GM23338 (cell line): Measurements from ENCODE around the gene CFI. TPM values are rescaled to one million over a fixed set of nuclear protein-coding genes. Genes with fewer than 3 reads are reported as not detected.
A peak's percentile ranks its signal among the peaks of the same experiment; 100 is the strongest.

ENCODE experiments used
- ATAC-seq: fragments of 200-7000 bp; cut with Tn5 transposase; 3 replicates; pipeline ENCODE4 v1.9.1; 2020
- DNase-seq: peaks from one replicate; pipeline ENCODE4 v3.0.0-alpha.2; 2015; ENCODE audit warnings: low spot score
- H2AFZ ChIP-seq: fragments of 200-600 bp; sonication (generic); 2 replicates; pipeline ENCODE4 v1.8.0; 2016; ENCODE audit warnings: antibody characterized with exemption, mild to moderate bottlenecking, moderate library complexity
- H3F3A ChIP-seq: fragments of 200-600 bp; sonication (generic); replicated peaks from 2 replicates; pipeline ENCODE4 v1.8.0; 2017; ENCODE audit warnings: antibody characterized with exemption, mixed run types, low read depth
- H3K27ac ChIP-seq: fragments of 200-600 bp; sonication (generic); 2 replicates; pipeline ENCODE4 v1.6.1; 2016; ENCODE audit warnings: low read depth
- H3K27me3 ChIP-seq: fragments of 200-600 bp; sonication (generic); 2 replicates; pipeline ENCODE4 v1.8.0; 2016; ENCODE audit warnings: mild to moderate bottlenecking, mixed run types, moderate library complexity; ENCODE audit not compliant: insufficient read depth
- H3K36me3 ChIP-seq: fragments of 200-600 bp; sonication (generic); 2 replicates; pipeline ENCODE4 v1.8.0; 2016; ENCODE audit warnings: mild to moderate bottlenecking; ENCODE audit not compliant: insufficient read depth
- H3K4me1 ChIP-seq: fragments of 200-600 bp; sonication (generic); 2 replicates; pipeline ENCODE4 v1.8.0; 2016; ENCODE audit warnings: mild to moderate bottlenecking, moderate library complexity; ENCODE audit not compliant: insufficient read depth
- H3K4me2 ChIP-seq: fragments of 200-600 bp; sonication (generic); 2 replicates; pipeline ENCODE4 v1.7.1; 2017; ENCODE audit warnings: mixed run types
- H3K4me3 ChIP-seq: fragments of 200-600 bp; sonication (generic); 2 replicates; pipeline ENCODE4 v1.6.1; 2016; ENCODE audit warnings: mixed run types
- H3K79me2 ChIP-seq: fragments of 200-600 bp; sonication (generic); replicated peaks from 2 replicates; pipeline ENCODE4 v1.8.0; 2017; ENCODE audit warnings: mild to moderate bottlenecking; ENCODE audit not compliant: insufficient read depth
- H3K9me2 ChIP-seq: fragments of 200-600 bp; sonication (generic); 2 replicates; pipeline ENCODE4 v1.8.0; 2017; ENCODE audit not compliant: insufficient read depth
- H4K20me1 ChIP-seq: fragments of 200-600 bp; sonication (generic); replicated peaks from 2 replicates; pipeline ENCODE4 v1.8.0; 2017; ENCODE audit warnings: mild to moderate bottlenecking; ENCODE audit not compliant: insufficient read depth
- H3K27ac Mint-ChIP-seq: 2 replicates; pipeline ENCODE4 v1.8.0; 2020; ENCODE audit warnings: inconsistent platforms, mild to moderate bottlenecking, moderate library complexity, mixed read lengths
- H3K27me3 Mint-ChIP-seq: 3 replicates; pipeline ENCODE4 v1.8.0; 2022; ENCODE audit warnings: low read depth, mild to moderate bottlenecking, moderate library complexity, mixed read lengths, inconsistent platforms; ENCODE audit not compliant: insufficient read depth, poor library complexity
- H3K36me3 Mint-ChIP-seq: 3 replicates; pipeline ENCODE4 v1.8.0; 2021; ENCODE audit warnings: low read depth, mild to moderate bottlenecking, inconsistent platforms, moderate library complexity, mixed read lengths
- H3K4me1 Mint-ChIP-seq: 3 replicates; pipeline ENCODE4 v1.8.0; 2020; ENCODE audit warnings: mild to moderate bottlenecking, inconsistent platforms, mixed read lengths
- H3K4me3 Mint-ChIP-seq: 3 replicates; pipeline ENCODE4 v1.8.0; 2021; ENCODE audit warnings: moderate library complexity, mild to moderate bottlenecking, inconsistent platforms, mixed read lengths
- H3K9me3 Mint-ChIP-seq: 3 replicates; pipeline ENCODE4 v1.8.0; 2020; ENCODE audit warnings: moderate library complexity, mild to moderate bottlenecking, inconsistent platforms, mixed read lengths
- CREB1 ChIP-seq: fragments of 250-450 bp; sonication (Bioruptor Pico); IDR thresholded peaks from 2 replicates; pipeline ENCODE4 v1.5.0; 2020; ENCODE audit warnings: low read depth, mild to moderate bottlenecking, moderate library complexity
- ETS1 ChIP-seq: IDR thresholded peaks from 2 replicates; pipeline ENCODE4 v1.6.1; 2016; ENCODE audit warnings: antibody characterized with exemption
- EZH2 ChIP-seq: fragments of 200-600 bp; sonication (generic); IDR thresholded peaks from one replicate; pipeline ENCODE4 v1.8.0; 2017; ENCODE audit warnings: antibody characterized with exemption, mild to moderate bottlenecking, low read depth; ENCODE audit not compliant: unreplicated experiment
- EZH2phosphoT487 ChIP-seq: fragments of 200-600 bp; sonication (generic); IDR thresholded peaks from one replicate; pipeline ENCODE4 v1.8.1; 2018; ENCODE audit warnings: antibody characterized with exemption; ENCODE audit not compliant: unreplicated experiment
- JUNB ChIP-seq: IDR thresholded peaks from one replicate; pipeline ENCODE4 v1.6.1; 2016; ENCODE audit warnings: antibody characterized with exemption; ENCODE audit not compliant: unreplicated experiment
- NANOG ChIP-seq: IDR thresholded peaks from 2 replicates; pipeline ENCODE4 v1.6.1; 2016; ENCODE audit warnings: antibody characterized with exemption, borderline replicate concordance
- POLR2AphosphoS5 ChIP-seq: IDR thresholded peaks from 2 replicates; pipeline ENCODE4 v1.6.1; 2016; ENCODE audit warnings: antibody characterized with exemption, low read depth
- STAT1 ChIP-seq: IDR thresholded peaks from one replicate; pipeline ENCODE4 v1.6.1; 2016; ENCODE audit warnings: antibody characterized with exemption; ENCODE audit not compliant: unreplicated experiment
- ZNF114 ChIP-seq: fragments of 250-450 bp; sonication (Bioruptor Pico); IDR thresholded peaks from 2 replicates; pipeline ENCODE4 v1.5.0; 2020; ENCODE audit warnings: mild to moderate bottlenecking, moderate library complexity
- ZNF331 ChIP-seq: fragments of 250-450 bp; sonication (Bioruptor Pico); IDR thresholded peaks from 2 replicates; pipeline ENCODE4 v1.5.0; 2020; ENCODE audit warnings: low read depth, mild to moderate bottlenecking, moderate library complexity
- ZNF462 ChIP-seq: fragments of 250-450 bp; sonication (Bioruptor Pico); IDR thresholded peaks from 2 replicates; pipeline ENCODE4 v1.5.0; 2020; ENCODE audit warnings: mild to moderate bottlenecking, moderate library complexity
- polyA plus RNA-seq: library from polyadenylated mRNA; unstranded; fragments of >200 nt; fragmentation: Nextera tagmentation; extraction: Ambion mirVana; gene quantifications from 2 replicates; pipeline ENCODE4 v1.2.1, GENCODE V29; 2016
- total RNA-seq: library from RNA; depleted of rRNA; stranded (reverse); fragments of >200 nt; shearing (Covaris generic); gene quantifications from 2 replicates; pipeline ENCODE4 v1.2.3, GENCODE V29; 2014

CFI gene
- total and polyA plus RNA-seq, 2 experiments from 2014 or later, result not detected

- H3K36me3 Mint-ChIP-seq, result peaks cover 4% of the 10 kb centered on the region; the same call in 1 of the 3 replicates
- H3K4me1 Mint-ChIP-seq, result no peaks in the 10 kb centered on the region
- no peaks in the 10 kb centered on the region for H3K27me3 ChIP-seq
- peak; percentile 29 for DNase-seq
- no peak overlapping the region for H2AFZ ChIP-seq
- no peaks in the 10 kb centered on the region for H3F3A ChIP-seq
- peak; percentile 59 for ATAC-seq
- H3K4me2 ChIP-seq, result no peak overlapping the region
- no peak overlapping the region for H3K27ac ChIP-seq
- H3K36me3 ChIP-seq, result no peaks in the 10 kb centered on the region
- H3K4me1 ChIP-seq, result no peaks in the 10 kb centered on the region
- H3K9me2 ChIP-seq, result no peaks in the 10 kb centered on the region
- H3K4me3 ChIP-seq, result no peak overlapping the region
- H3K27ac Mint-ChIP-seq, result no peak overlapping the region
- H3K4me3 Mint-ChIP-seq, result no peak overlapping the region
- H4K20me1 ChIP-seq, result no peaks in the 10 kb centered on the region
- peaks cover 11% of the 10 kb centered on the region; the same call in 2 of the 3 replicates for H3K9me3 Mint-ChIP-seq
- H3K79me2 ChIP-seq, result no peaks in the 10 kb centered on the region
- peaks cover 5% of the 10 kb centered on the region for H3K27me3 Mint-ChIP-seq
- TF ChIP-seq POLR2AphosphoS5 (no peak), CREB1 (CRISPR knock-in tag) (no peak), JUNB (no peak), EZH2phosphoT487 (no peak), EZH2 (no peak), NANOG (no peak), ZNF331 (no peak), ZNF114 (CRISPR knock-in tag) (no peak)
These were observed 2.9 kb downstream of the CFI start for GRCh38 chr4:109798866-109799265.

- Histone ChIP-seq H3K27ac (no peak overlapping the region), H4K20me1 (no peaks in the 10 kb centered on the region), H3F3A (no peaks in the 10 kb centered on the region), H3K4me2 (no peak overlapping the region), H3K27me3 (no peaks in the 10 kb centered on the region), H3K4me1 (no peaks in the 10 kb centered on the region), H3K36me3 (no peaks in the 10 kb centered on the region), H3K4me3 (no peak overlapping the region), H3K79me2 (no peaks in the 10 kb centered on the region), H2AFZ (no peak overlapping the region), H3K9me2 (no peaks in the 10 kb centered on the region)
- DNase-seq (no peak), ATAC-seq (no peak)
- H3K9me3 Mint-ChIP-seq, result peaks cover 11% of the 10 kb centered on the region; the same call in 2 of the 3 replicates
- no peaks in the 10 kb centered on the region for H3K4me1 Mint-ChIP-seq
- H3K36me3 Mint-ChIP-seq, result peaks cover 4% of the 10 kb centered on the region; the same call in 1 of the 3 replicates
- H3K27ac Mint-ChIP-seq, result no peak overlapping the region
- H3K27me3 Mint-ChIP-seq, result peaks cover 6% of the 10 kb centered on the region
- H3K4me3 Mint-ChIP-seq, result no peak overlapping the region
- no peak for TF ChIP-seq STAT1
- TF ChIP-seq NANOG, result no peak
- no peak for TF ChIP-seq JUNB
- no peak for TF ChIP-seq ZNF462
- no peak for TF ChIP-seq ETS1
- TF ChIP-seq EZH2phosphoT487, result no peak
- no peak for TF ChIP-seq POLR2AphosphoS5
- TF ChIP-seq ZNF114 (CRISPR knock-in tag), result no peak
- TF ChIP-seq EZH2, result no peak
- no peak for TF ChIP-seq ZNF331
These were observed 6.7 kb downstream of the CFI start for GRCh38 chr4:109795059-109795458.
